ENCODE data around the gene MORN1.

MORN1 gene

GRCh38 chr1:2384941-2385481 lies 6.3 kb downstream of the MORN1 start:
- peak; percentile 0 for DNase-seq

GRCh38 chr1:2384130-2384860 lies 7.1 kb downstream of the MORN1 start:
- peak; percentile 0 for DNase-seq

- no peak for DNase-seq
Measured at GRCh38 chr1:2383576-2383975, 7.8 kb downstream of the MORN1 start.

GRCh38 chr1:2382621-2383361 lies 8.6 kb downstream of the MORN1 start:
- peak; percentile 9 for DNase-seq

- DNase-seq, result peak; percentile 75
Measured at GRCh38 chr1:2381741-2382620, 9.4 kb downstream of the MORN1 start.

GRCh38 chr1:2380816-2381591 lies 10.3 kb downstream of the MORN1 start:
- DNase-seq, result peak; percentile 1

- DNase-seq, result no peak
Measured at GRCh38 chr1:2379733-2380404, 11.5 kb downstream of the MORN1 start.

GRCh38 chr1:2378956-2379732 lies 12.2 kb downstream of the MORN1 start:
- DNase-seq, result peak; percentile 0

- no peak for DNase-seq
Measured at GRCh38 chr1:2378441-2378851, 12.9 kb downstream of the MORN1 start.

- no peak for DNase-seq
Measured at GRCh38 chr1:2377751-2378440, 13.5 kb downstream of the MORN1 start.

GRCh38 chr1:2376931-2377672 lies 14.3 kb downstream of the MORN1 start:
- peak; percentile 0 for DNase-seq

GRCh38 chr1:2376261-2376741 lies 15.1 kb downstream of the MORN1 start:
- DNase-seq, result peak; percentile 1

GRCh38 chr1:2375923-2376260 lies 15.5 kb downstream of the MORN1 start:
- no peak for DNase-seq

- DNase-seq, result peak; percentile 0
Measured at GRCh38 chr1:2375246-2375922, 16.0 kb downstream of the MORN1 start.

GRCh38 chr1:2374252-2375155 lies 16.9 kb downstream of the MORN1 start:
- DNase-seq, result peak; percentile 0

- DNase-seq, result no peak
Measured at GRCh38 chr1:2373551-2374251, 17.7 kb downstream of the MORN1 start.

All from stimulated activated CD4-positive, alpha-beta T cell treated with anti-CD3 and anti-CD28 coated beads, Interleukin-1b, Interleukin-23, amount 100 ng/mL, for 48 hours (primary cell).